Hepatocyte (in vitro differentiated cells): ENCODE results near the gene TBX6. TPM values are rescaled to one million over a fixed set of nuclear protein-coding genes. Genes with fewer than 3 reads are reported as not detected.

Source experiments
- DNase-seq: peaks from one replicate; pipeline ENCODE4 v3.0.0-alpha.2; 2016; ENCODE audit warnings: low spot score
- H2AFZ ChIP-seq: fragments of 200-600 bp; sonication (generic); 2 replicates; pipeline ENCODE4 v1.6.0; 2016; ENCODE audit warnings: antibody characterized with exemption, mild to moderate bottlenecking
- H3K27ac ChIP-seq: fragments of 200-600 bp; sonication (generic); 2 replicates; pipeline ENCODE4 v1.5.1; 2016; ENCODE audit warnings: mild to moderate bottlenecking
- H3K27me3 ChIP-seq: fragments of 200-600 bp; sonication (generic); 2 replicates; pipeline ENCODE4 v1.6.1; 2016
- H3K36me3 ChIP-seq: fragments of 200-600 bp; sonication (generic); replicated peaks from 2 replicates; pipeline ENCODE4 v1.5.1; 2016; ENCODE audit warnings: low read depth; ENCODE audit not compliant: insufficient read depth
- H3K4me1 ChIP-seq: fragments of 200-600 bp; sonication (generic); 2 replicates; pipeline ENCODE4 v1.5.1; 2016; ENCODE audit warnings: mild to moderate bottlenecking, moderate library complexity; ENCODE audit not compliant: insufficient read depth
- H3K4me2 ChIP-seq: fragments of 200-600 bp; sonication (generic); 2 replicates; pipeline ENCODE4 v1.6.0; 2016
- H3K4me3 ChIP-seq: fragments of 200-600 bp; sonication (generic); 2 replicates; pipeline ENCODE4 v1.5.1; 2016; ENCODE audit warnings: mild to moderate bottlenecking
- H3K79me2 ChIP-seq: fragments of 200-600 bp; sonication (generic); 2 replicates; pipeline ENCODE4 v1.6.0; 2017; ENCODE audit warnings: mild to moderate bottlenecking
- H3K9me2 ChIP-seq: fragments of 200-600 bp; sonication (generic); replicated peaks from 2 replicates; pipeline ENCODE4 v1.6.0; 2017; ENCODE audit warnings: mild to moderate bottlenecking; ENCODE audit not compliant: insufficient read depth
- H3K9me3 ChIP-seq: fragments of 200-600 bp; sonication (generic); 2 replicates; pipeline ENCODE4 v1.5.1; 2016; ENCODE audit warnings: low read depth, mild to moderate bottlenecking
- H4K20me1 ChIP-seq: fragments of 200-600 bp; sonication (generic); 2 replicates; pipeline ENCODE4 v1.6.0; 2016; ENCODE audit warnings: mild to moderate bottlenecking; ENCODE audit not compliant: insufficient read depth, poor library complexity, severe bottlenecking
- EZH2 ChIP-seq: fragments of 200-600 bp; sonication (generic); IDR thresholded peaks from 2 replicates; pipeline ENCODE4 v1.6.1; 2016; ENCODE audit warnings: antibody characterized with exemption, mild to moderate bottlenecking, borderline replicate concordance
- EZH2phosphoT487 ChIP-seq: fragments of 200-600 bp; sonication (generic); IDR thresholded peaks from one replicate; pipeline ENCODE4 v1.6.1; 2018; ENCODE audit warnings: antibody characterized with exemption, mild to moderate bottlenecking, low read depth, moderate library complexity; ENCODE audit not compliant: unreplicated experiment, severe bottlenecking
- WGBS: methylation state at CpG from one replicate; pipeline ENCODE4 v1.1.6; 2016; ENCODE audit warnings: low lambda C conversion rate; ENCODE audit errors: missing lambda C conversion rate; 5-methylcytosine and 5-hydroxymethylcytosine counted together
- polyA plus RNA-seq: library from polyadenylated mRNA; unstranded; fragments of >200 nt; fragmentation: Nextera tagmentation; extraction: Ambion mirVana; gene quantifications from 2 replicates; pipeline ENCODE4 v1.2.1, GENCODE V29; 2016
- total RNA-seq: library from RNA; depleted of rRNA; stranded (reverse); fragments of >200 nt; gene quantifications from 2 replicates; pipeline ENCODE4 v1.2.3, GENCODE V29; 2014
- TF ChIP-seq, protein P1 (sequence below): fragments of 200-600 bp; sonication (generic); IDR thresholded peaks from 2 replicates; pipeline ENCODE4 v1.5.1; 2016; ENCODE audit warnings: antibody characterized with exemption, mild to moderate bottlenecking; ENCODE audit not compliant: poor library complexity

TBX6 gene
- total and polyA plus RNA-seq, 2 experiments from 2014 or later = 0.10 to 0.60 TPM

DNA sequence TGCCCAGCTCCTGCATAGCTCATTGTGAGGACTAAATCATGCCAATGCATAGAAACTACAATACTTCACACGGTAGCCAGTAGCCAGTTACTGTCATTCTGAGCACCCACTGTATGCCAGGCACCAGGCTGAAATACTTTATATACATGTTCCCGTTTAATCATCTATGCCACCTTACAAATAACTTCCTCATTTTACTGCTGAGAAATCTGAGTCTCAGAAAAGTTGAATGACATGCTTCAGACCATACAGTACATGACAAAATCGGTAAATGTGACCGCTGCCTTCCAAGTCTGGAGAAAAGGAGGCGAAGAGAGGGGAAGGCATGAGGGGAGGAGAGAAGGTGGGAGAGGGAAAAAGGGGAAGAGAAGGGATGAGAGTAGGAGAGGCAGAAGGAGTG is 51.5 kb downstream of the TBX6 start:
- WGBS = 84% methylated on average over 5 of the region's 5 CpGs
- H3K27me3 ChIP-seq = peaks cover 4% of the 10 kb centered on the region

More for the DNA sequence above, 51.5 kb downstream of the TBX6 start:
- Histone ChIP-seq H3K36me3 (no peaks in the 10 kb centered on the region), H3K4me3 (no peak overlapping the region), H3K9me3 (no peaks in the 10 kb centered on the region), H4K20me1 (no peaks in the 10 kb centered on the region), H3K27ac (no peak overlapping the region), H3K4me2 (no peak overlapping the region), H3K79me2 (no peaks in the 10 kb centered on the region), H3K9me2 (no peaks in the 10 kb centered on the region), H3K4me1 (no peaks in the 10 kb centered on the region), H2AFZ (no peak overlapping the region)
- DNase-seq = no peak
- TF ChIP-seq EZH2phosphoT487 (no peak), EZH2 (no peak)
- TF ChIP-seq, protein P1, sequence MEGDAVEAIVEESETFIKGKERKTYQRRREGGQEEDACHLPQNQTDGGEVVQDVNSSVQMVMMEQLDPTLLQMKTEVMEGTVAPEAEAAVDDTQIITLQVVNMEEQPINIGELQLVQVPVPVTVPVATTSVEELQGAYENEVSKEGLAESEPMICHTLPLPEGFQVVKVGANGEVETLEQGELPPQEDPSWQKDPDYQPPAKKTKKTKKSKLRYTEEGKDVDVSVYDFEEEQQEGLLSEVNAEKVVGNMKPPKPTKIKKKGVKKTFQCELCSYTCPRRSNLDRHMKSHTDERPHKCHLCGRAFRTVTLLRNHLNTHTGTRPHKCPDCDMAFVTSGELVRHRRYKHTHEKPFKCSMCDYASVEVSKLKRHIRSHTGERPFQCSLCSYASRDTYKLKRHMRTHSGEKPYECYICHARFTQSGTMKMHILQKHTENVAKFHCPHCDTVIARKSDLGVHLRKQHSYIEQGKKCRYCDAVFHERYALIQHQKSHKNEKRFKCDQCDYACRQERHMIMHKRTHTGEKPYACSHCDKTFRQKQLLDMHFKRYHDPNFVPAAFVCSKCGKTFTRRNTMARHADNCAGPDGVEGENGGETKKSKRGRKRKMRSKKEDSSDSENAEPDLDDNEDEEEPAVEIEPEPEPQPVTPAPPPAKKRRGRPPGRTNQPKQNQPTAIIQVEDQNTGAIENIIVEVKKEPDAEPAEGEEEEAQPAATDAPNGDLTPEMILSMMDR = no peak

Other genes starting within 250 kb of the TBX6 start
- gene CDIPT, start 228.7 kb downstream of the TBX6 start, total RNA-seq = 94.1 and 97.1 TPM in 2 replicates
- 143 and 147 TPM in 2 replicates for gene CDIPT, start 228.7 kb downstream of the TBX6 start, polyA plus RNA-seq
- 18.0 and 36.1 TPM in 2 replicates for gene SEZ6L2, start 192.4 kb downstream of the TBX6 start, total RNA-seq
- 39.9 and 45.8 TPM in 2 replicates for gene SEZ6L2, start 192.4 kb downstream of the TBX6 start, polyA plus RNA-seq
- gene ASPHD1, start 191.4 kb downstream of the TBX6 start, total RNA-seq = 12.6 and 18.6 TPM in 2 replicates
- 35.5 and 40.0 TPM in 2 replicates for gene ASPHD1, start 191.4 kb downstream of the TBX6 start, polyA plus RNA-seq
- 5.3 and 14.3 TPM in 2 replicates for gene KCTD13, start 165.7 kb downstream of the TBX6 start, total RNA-seq
- 18.8 and 23.5 TPM in 2 replicates for gene KCTD13, start 165.7 kb downstream of the TBX6 start, polyA plus RNA-seq
- 106 and 119 TPM in 2 replicates for gene TMEM219, start 129.8 kb downstream of the TBX6 start, total RNA-seq
- gene TMEM219, start 129.8 kb downstream of the TBX6 start, polyA plus RNA-seq = 175 and 189 TPM in 2 replicates
- 28.0 and 33.4 TPM in 2 replicates for gene TAOK2, start 118.1 kb downstream of the TBX6 start, total RNA-seq
- 24.3 and 24.5 TPM in 2 replicates for gene TAOK2, start 118.1 kb downstream of the TBX6 start, polyA plus RNA-seq
- 10.6 and 12.4 TPM in 2 replicates for gene HIRIP3, start 96.3 kb downstream of the TBX6 start, total RNA-seq
- gene HIRIP3, start 96.3 kb downstream of the TBX6 start, polyA plus RNA-seq = 9.0 and 12.9 TPM in 2 replicates
- gene INO80E, start 95.7 kb downstream of the TBX6 start, total RNA-seq = 61.2 and 99.9 TPM in 2 replicates
- 14.0 and 17.6 TPM in 2 replicates for gene INO80E, start 95.7 kb downstream of the TBX6 start, polyA plus RNA-seq
- 6.8 and 6.9 TPM in 2 replicates for gene DOC2A, start 80.9 kb downstream of the TBX6 start, total RNA-seq
- 11.4 and 13.0 TPM in 2 replicates for gene DOC2A, start 80.9 kb downstream of the TBX6 start, polyA plus RNA-seq
- gene C16orf92, start 68.7 kb downstream of the TBX6 start, total RNA-seq = not detected in 2 replicates
- gene C16orf92, start 68.7 kb downstream of the TBX6 start, polyA plus RNA-seq = not detected in 2 replicates
- gene TLCD3B, start 60.7 kb downstream of the TBX6 start, total RNA-seq = not detected in 2 replicates
- not detected in 2 replicates for gene TLCD3B, start 60.7 kb downstream of the TBX6 start, polyA plus RNA-seq
- gene ALDOA, start 26.2 kb downstream of the TBX6 start, total RNA-seq = 392 and 397 TPM in 2 replicates
- 882 and 924 TPM in 2 replicates for gene ALDOA, start 26.2 kb downstream of the TBX6 start, polyA plus RNA-seq
- 107 and 123 TPM in 2 replicates for gene PPP4C, start 15.9 kb downstream of the TBX6 start, total RNA-seq
- gene PPP4C, start 15.9 kb downstream of the TBX6 start, polyA plus RNA-seq = 212 and 236 TPM in 2 replicates
- 19.3 and 20.1 TPM in 2 replicates for gene YPEL3, start 4.3 kb upstream of the TBX6 start, total RNA-seq
- 82.1 and 103 TPM in 2 replicates for gene YPEL3, start 4.3 kb upstream of the TBX6 start, polyA plus RNA-seq
- 0.67 TPM in 1 of 2 replicates, not detected in the other for gene GDPD3, start 21.6 kb upstream of the TBX6 start, total RNA-seq
- 5.4 and 11.2 TPM in 2 replicates for gene GDPD3, start 21.6 kb upstream of the TBX6 start, polyA plus RNA-seq
- gene MAPK3, start 31.3 kb upstream of the TBX6 start, total RNA-seq = 34.6 and 57.6 TPM in 2 replicates
- 31.3 and 38.1 TPM in 2 replicates for gene MAPK3, start 31.3 kb upstream of the TBX6 start, polyA plus RNA-seq
- gene CORO1A, start 91.7 kb upstream of the TBX6 start, total RNA-seq = 2.4 and 3.2 TPM in 2 replicates
- 1.7 and 3.4 TPM in 2 replicates for gene CORO1A, start 91.7 kb upstream of the TBX6 start, polyA plus RNA-seq
- gene BOLA2B, start 101.7 kb upstream of the TBX6 start, total RNA-seq = 211 and 237 TPM in 2 replicates
- gene BOLA2B, start 101.7 kb upstream of the TBX6 start, polyA plus RNA-seq = 124 and 132 TPM in 2 replicates
- gene SLX1A, start 102.0 kb upstream of the TBX6 start, total RNA-seq = 22.1 and 25.1 TPM in 2 replicates
- gene SLX1A, start 102.0 kb upstream of the TBX6 start, polyA plus RNA-seq = 111 and 125 TPM in 2 replicates
- gene SULT1A3, start 107.3 kb upstream of the TBX6 start, total RNA-seq = 8.1 and 17.8 TPM in 2 replicates
- gene SULT1A3, start 107.3 kb upstream of the TBX6 start, polyA plus RNA-seq = 23.1 and 32.3 TPM in 2 replicates
- 2.4 and 3.5 TPM in 2 replicates for gene NPIPB13, start 156.6 kb upstream of the TBX6 start, total RNA-seq
- gene NPIPB13, start 156.6 kb upstream of the TBX6 start, polyA plus RNA-seq = 1.9 and 4.8 TPM in 2 replicates